ENCODE data around the gene OSBP2. TPM values are rescaled to one million over a fixed set of nuclear protein-coding genes. Genes with fewer than 3 reads are reported as not detected.

Gene OSBP2
- polyA plus RNA-seq, 1 experiment = 0.77 TPM

DNA sequence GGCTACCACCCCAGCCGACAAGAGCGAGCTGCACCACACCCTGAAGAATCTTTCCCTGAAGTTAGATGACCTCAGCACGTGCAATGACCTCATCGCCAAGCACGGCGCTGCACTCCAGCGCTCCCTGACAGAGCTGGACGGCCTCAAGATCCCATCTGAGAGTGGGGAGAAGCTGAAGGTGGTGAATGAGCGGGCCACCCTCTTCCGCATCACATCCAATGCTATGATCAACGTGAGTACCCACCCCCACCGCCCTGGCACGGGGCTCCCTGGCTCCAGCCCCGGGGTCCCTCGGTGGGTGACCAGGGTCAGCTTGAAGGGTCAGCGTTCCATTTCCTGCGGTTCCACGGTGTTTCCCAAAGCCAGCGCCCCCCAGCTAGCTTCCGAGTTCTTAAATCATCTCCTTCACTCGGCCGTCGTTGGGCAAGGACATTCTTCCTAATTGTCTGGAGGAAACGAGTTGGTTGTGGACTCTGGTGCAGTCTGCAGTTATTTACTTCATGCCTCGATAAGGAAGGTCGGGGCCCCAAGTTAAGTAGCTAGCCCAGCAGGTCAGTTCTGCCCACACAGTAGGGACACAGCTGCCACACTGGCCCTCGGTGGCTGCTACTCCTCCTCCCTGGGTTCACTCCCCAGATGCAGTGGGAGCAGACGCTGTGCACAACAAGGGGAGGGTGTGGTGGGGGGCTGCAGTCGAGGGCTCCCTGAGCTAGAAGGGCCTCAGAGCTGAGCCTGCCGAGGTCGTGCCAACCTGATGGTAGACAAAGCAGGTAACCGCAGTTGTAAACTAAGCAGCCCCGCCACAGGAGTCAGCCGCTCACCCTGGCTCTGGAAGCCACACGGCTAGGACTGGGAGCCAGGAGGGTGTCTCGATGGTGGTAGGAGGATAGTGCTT lies 176.0 kb downstream of the OSBP2 start:
- Histone ChIP-seq H3K4me3 (ENCODE audit: low read depth, low read length) (no peak overlapping the region), H3K36me3 (ENCODE audit: control insufficient read depth, insufficient read depth, low read length) (no peaks in the 10 kb centered on the region), H3K27me3 (ENCODE audit: control insufficient read depth, insufficient read depth, low read length) (no peaks in the 10 kb centered on the region)
- DNase-seq (ENCODE audit: low read depth) = no peak
- TF ChIP-seq, protein P1, sequence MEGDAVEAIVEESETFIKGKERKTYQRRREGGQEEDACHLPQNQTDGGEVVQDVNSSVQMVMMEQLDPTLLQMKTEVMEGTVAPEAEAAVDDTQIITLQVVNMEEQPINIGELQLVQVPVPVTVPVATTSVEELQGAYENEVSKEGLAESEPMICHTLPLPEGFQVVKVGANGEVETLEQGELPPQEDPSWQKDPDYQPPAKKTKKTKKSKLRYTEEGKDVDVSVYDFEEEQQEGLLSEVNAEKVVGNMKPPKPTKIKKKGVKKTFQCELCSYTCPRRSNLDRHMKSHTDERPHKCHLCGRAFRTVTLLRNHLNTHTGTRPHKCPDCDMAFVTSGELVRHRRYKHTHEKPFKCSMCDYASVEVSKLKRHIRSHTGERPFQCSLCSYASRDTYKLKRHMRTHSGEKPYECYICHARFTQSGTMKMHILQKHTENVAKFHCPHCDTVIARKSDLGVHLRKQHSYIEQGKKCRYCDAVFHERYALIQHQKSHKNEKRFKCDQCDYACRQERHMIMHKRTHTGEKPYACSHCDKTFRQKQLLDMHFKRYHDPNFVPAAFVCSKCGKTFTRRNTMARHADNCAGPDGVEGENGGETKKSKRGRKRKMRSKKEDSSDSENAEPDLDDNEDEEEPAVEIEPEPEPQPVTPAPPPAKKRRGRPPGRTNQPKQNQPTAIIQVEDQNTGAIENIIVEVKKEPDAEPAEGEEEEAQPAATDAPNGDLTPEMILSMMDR (IDR thresholded peaks at IDR 0.05; ENCODE audit: insufficient read depth, low read depth, low read length) = no peak
- CTCF ChIA-PET = no interaction called here
- POLR2A ChIA-PET = no interaction called here

DNA sequence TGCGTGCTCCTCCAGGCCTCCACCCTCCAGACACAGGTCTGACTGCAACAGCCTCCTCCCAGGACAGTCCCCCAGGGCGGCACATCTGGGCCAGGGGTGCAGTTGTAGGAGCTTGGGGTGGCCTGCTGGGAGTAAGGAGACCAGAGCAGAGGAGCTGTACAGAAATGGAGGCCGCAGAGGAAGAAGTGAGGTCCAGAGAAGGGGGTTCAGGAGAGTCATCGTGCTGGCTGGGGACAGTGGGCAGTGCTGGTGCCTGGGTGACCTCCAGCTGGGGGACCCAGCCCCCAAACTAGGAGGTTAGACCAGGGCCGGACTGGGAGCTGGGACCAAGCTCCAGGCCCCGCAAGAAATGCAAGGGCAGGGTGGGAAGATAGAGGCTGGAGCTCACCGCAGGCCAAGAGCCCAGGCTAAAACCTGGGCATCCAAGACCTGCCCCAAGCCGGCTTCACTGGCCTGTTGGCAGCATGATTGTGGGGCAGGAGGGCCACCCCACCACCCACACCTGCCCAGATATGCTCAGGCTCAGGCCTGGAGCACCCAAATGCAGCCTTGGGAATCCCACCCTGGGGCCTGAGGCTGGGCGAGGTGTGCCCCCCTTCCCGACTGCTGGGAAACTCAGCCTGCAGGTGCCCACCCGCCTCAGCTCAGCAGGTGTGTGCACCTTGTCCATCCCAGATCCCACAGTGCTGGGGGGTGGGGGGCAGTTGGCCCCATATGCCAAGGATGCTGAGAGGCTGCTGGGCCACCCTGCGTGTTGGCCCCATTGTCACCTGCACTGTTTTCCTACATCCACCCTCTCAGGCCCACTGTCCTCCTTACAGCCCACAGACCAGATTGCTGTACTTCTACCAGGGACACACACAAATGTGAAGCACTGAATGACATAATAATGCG lies 177.0 kb downstream of the OSBP2 start:
- Histone ChIP-seq H3K4me3 (ENCODE audit: low read depth, low read length) (no peak overlapping the region), H3K36me3 (ENCODE audit: control insufficient read depth, insufficient read depth, low read length) (no peaks in the 10 kb centered on the region), H3K27me3 (ENCODE audit: control insufficient read depth, insufficient read depth, low read length) (no peaks in the 10 kb centered on the region)
- TF ChIP-seq, protein P1 (IDR thresholded peaks at IDR 0.05; ENCODE audit: insufficient read depth, low read depth, low read length) = no peak
- CTCF ChIA-PET = no interaction called here
- no peak for DNase-seq (ENCODE audit: low read depth)
- POLR2A ChIA-PET = no interaction called here

DNA sequence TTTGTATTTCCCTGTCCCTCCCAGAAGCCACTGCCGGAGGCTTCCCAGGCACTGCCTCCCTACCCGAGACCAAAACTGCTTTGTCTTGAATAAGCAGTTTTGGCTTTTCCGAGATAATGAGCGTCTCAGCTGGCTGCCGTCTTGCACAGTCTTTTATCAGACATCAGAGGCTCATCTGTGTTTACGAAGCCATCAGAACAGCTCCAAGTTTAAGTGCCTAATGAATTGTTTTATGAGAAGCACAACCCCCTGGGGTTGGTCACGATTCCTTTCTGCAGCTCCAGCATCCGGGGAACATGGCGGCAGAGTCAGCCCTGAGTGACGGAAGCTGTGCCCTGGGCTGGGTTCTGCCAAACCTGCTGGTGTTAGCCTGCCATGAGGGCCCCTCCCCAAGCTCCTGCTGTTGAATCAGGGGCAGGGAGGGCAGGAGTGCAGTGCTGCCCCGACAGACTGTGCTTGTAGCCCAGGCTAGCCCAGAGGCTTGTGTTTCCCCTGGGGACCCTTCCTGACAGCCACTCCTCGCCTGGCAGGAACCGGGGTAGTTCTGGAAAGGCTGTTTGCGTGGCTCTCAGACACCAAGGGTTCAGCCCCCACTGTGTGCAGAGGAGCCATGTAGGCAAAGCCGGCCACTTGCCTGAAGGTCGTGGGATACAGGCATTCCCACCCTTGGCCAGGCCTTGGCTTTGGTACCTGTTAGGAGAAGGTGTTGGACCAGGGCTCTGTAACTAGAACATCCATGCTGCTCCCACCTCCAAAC lies 177.8 kb downstream of the OSBP2 start:
- TF ChIP-seq, protein P1 (IDR thresholded peaks at IDR 0.05; ENCODE audit: insufficient read depth, low read depth, low read length) = no peak
- H3K4me3 ChIP-seq (ENCODE audit: low read depth, low read length) = no peak overlapping the region
- CTCF ChIA-PET = no interaction called here
- POLR2A ChIA-PET = interaction anchor here (0.6 kb wide), 1 partner anchor 17 kb away, joined by 10 read pairs; no protein-coding TSS in a partner anchor
- H3K36me3 ChIP-seq (ENCODE audit: control insufficient read depth, insufficient read depth, low read length) = no peaks in the 10 kb centered on the region
- no peaks in the 10 kb centered on the region for H3K27me3 ChIP-seq (ENCODE audit: control insufficient read depth, insufficient read depth, low read length)
- no peak for DNase-seq (ENCODE audit: low read depth)

DNA sequence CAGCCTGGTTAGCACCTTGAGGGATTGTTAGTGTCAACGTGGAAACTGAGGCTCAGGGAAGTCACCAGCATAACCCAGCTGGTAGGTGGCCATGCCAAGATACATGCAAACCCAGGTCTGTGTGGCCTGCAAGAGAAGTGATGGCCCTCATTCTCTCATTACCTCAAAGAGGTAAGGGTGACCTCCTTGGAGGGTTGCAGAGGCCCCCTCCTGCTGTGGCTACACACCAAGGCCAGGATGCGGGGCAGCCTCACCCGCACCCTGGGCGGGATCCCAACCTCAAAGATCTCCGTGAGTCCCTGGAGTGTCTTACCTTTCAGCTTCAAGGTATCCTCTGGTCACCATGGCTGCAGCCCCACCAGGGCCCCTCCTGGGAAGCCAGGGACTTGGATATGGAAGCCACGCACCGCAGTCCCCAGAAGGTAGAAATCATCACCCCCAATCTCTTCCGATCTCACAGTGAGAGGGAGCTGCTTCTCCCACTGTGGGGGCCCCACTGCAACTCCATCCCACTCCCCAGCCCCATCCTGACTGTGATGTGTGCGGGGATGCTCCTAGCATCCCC lies 178.5 kb downstream of the OSBP2 start:
- POLR2A ChIA-PET = interaction anchor here (0.6 kb wide), 1 partner anchor 17 kb away, joined by 10 read pairs; no protein-coding TSS in a partner anchor
- Histone ChIP-seq H3K27me3 (ENCODE audit: control insufficient read depth, insufficient read depth, low read length) (no peaks in the 10 kb centered on the region), H3K4me3 (ENCODE audit: low read depth, low read length) (no peak overlapping the region), H3K36me3 (ENCODE audit: control insufficient read depth, insufficient read depth, low read length) (no peaks in the 10 kb centered on the region)
- TF ChIP-seq, protein P1 (IDR thresholded peaks at IDR 0.05; ENCODE audit: insufficient read depth, low read depth, low read length) = no peak
- no peak for DNase-seq (ENCODE audit: low read depth)
- CTCF ChIA-PET = no interaction called here
